ENCODE data around the gene DSTN. TPM values are rescaled to one million over a fixed set of nuclear protein-coding genes. Genes with fewer than 3 reads are reported as not detected.

Gene DSTN
- total and polyA plus RNA-seq, 2 experiments from 2014 or later: 162 to 459 TPM

DNA sequence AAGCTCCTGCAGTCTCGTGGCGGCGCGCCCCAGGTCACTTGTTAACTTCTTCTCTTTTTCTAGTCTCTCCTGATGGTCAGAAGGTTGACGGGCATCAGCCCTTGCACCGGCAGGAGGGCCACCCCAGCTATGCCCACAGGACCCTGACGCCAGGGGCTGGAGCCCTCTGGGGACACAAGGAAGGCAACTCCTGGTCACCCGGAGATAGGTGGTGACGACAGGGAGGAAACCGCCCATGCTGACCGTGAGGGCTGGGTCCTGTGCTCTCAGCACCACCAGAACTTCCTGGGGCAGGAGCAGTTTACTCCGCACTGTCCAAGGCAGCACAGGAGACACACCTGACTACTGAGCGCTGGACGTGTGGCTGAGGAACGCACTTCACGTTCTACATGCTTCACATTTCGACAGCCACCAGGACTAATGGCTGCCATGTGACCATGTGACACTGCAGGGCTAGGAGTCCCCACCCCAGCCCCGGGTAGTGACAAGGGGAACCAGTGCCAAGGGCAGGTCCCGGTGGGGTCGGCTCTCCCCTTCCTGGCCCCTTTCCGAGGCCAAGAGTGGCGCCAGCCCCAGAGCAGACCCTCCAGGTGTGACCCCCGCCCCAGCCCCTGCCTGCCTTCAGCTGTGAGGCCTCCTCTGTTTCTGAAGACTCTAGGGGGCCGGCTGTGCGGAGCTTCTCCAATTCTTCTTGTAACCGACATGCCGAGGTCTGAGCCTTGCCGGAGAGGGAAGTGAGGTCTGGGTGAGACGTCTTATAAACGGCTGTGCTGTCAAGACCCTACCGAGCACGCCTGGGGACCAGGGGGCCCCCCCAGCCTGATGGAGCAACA is 45.2 kb downstream of the DSTN start:
- H2AFZ ChIP-seq: no peak overlapping the region
- peaks cover 3% of the 10 kb centered on the region; the same call in 1 of the 2 replicates for H3K4me1 ChIP-seq (ENCODE audit: insufficient read depth)
- Mint-ChIP-seq H3K4me1 (peaks cover 4% of the 10 kb centered on the region), H3K27ac (no peak overlapping the region; the same call in 1 of the 2 replicates), H3K36me3 (ENCODE audit: low read depth) (peaks cover 38% of the 10 kb centered on the region), H3K4me3 (no peak overlapping the region), H3K27me3 (ENCODE audit: insufficient read depth, low read depth, poor library complexity) (peaks cover 16% of the 10 kb centered on the region), H3K9me3 (no peaks in the 10 kb centered on the region)
- H3K4me3 ChIP-seq: no peak overlapping the region
- TF ChIP-seq CREB1 (CRISPR knock-in tag; IDR thresholded peaks at IDR 0.05; ENCODE audit: low read depth): no peak
- TF ChIP-seq, protein P1, sequence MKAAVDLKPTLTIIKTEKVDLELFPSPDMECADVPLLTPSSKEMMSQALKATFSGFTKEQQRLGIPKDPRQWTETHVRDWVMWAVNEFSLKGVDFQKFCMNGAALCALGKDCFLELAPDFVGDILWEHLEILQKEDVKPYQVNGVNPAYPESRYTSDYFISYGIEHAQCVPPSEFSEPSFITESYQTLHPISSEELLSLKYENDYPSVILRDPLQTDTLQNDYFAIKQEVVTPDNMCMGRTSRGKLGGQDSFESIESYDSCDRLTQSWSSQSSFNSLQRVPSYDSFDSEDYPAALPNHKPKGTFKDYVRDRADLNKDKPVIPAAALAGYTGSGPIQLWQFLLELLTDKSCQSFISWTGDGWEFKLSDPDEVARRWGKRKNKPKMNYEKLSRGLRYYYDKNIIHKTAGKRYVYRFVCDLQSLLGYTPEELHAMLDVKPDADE (IDR thresholded peaks at IDR 0.05): no peak
- TF ChIP-seq NANOG (IDR thresholded peaks at IDR 0.05; ENCODE audit: borderline replicate concordance): no peak
- no peak for TF ChIP-seq ZNF114 (CRISPR knock-in tag; IDR thresholded peaks at IDR 0.05)
- TF ChIP-seq, protein P2, sequence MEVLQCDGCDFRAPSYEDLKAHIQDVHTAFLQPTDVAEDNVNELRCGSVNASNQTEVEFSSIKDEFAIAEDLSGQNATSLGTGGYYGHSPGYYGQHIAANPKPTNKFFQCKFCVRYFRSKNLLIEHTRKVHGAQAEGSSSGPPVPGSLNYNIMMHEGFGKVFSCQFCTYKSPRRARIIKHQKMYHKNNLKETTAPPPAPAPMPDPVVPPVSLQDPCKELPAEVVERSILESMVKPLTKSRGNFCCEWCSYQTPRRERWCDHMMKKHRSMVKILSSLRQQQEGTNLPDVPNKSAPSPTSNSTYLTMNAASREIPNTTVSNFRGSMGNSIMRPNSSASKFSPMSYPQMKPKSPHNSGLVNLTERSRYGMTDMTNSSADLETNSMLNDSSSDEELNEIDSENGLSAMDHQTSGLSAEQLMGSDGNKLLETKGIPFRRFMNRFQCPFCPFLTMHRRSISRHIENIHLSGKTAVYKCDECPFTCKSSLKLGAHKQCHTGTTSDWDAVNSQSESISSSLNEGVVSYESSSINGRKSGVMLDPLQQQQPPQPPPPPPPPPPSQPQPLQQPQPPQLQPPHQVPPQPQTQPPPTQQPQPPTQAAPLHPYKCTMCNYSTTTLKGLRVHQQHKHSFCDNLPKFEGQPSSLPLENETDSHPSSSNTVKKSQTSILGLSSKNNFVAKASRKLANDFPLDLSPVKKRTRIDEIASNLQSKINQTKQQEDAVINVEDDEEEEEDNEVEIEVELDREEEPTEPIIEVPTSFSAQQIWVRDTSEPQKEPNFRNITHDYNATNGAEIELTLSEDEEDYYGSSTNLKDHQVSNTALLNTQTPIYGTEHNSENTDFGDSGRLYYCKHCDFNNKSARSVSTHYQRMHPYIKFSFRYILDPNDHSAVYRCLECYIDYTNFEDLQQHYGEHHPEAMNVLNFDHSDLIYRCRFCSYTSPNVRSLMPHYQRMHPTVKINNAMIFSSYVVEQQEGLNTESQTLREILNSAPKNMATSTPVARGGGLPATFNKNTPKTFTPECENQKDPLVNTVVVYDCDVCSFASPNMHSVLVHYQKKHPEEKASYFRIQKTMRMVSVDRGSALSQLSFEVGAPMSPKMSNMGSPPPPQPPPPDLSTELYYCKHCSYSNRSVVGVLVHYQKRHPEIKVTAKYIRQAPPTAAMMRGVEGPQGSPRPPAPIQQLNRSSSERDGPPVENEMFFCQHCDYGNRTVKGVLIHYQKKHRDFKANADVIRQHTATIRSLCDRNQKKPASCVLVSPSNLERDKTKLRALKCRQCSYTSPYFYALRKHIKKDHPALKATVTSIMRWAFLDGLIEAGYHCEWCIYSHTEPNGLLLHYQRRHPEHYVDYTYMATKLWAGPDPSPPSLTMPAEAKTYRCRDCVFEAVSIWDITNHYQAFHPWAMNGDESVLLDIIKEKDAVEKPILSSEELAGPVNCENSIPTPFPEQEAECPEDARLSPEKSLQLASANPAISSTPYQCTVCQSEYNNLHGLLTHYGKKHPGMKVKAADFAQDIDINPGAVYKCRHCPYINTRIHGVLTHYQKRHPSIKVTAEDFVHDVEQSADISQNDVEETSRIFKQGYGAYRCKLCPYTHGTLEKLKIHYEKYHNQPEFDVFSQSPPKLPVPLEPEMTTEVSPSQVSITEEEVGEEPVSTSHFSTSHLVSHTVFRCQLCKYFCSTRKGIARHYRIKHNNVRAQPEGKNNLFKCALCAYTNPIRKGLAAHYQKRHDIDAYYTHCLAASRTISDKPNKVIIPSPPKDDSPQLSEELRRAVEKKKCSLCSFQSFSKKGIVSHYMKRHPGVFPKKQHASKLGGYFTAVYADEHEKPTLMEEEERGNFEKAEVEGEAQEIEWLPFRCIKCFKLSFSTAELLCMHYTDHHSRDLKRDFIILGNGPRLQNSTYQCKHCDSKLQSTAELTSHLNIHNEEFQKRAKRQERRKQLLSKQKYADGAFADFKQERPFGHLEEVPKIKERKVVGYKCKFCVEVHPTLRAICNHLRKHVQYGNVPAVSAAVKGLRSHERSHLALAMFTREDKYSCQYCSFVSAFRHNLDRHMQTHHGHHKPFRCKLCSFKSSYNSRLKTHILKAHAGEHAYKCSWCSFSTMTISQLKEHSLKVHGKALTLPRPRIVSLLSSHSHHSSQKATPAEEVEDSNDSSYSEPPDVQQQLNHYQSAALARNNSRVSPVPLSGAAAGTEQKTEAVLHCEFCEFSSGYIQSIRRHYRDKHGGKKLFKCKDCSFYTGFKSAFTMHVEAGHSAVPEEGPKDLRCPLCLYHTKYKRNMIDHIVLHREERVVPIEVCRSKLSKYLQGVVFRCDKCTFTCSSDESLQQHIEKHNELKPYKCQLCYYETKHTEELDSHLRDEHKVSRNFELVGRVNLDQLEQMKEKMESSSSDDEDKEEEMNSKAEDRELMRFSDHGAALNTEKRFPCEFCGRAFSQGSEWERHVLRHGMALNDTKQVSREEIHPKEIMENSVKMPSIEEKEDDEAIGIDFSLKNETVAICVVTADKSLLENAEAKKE (CRISPR knock-in tag; IDR thresholded peaks at IDR 0.05): no peak
- no peak for TF ChIP-seq ZNF331 (CRISPR knock-in tag; IDR thresholded peaks at IDR 0.05; ENCODE audit: low read depth)
- no peak for TF ChIP-seq STAT1 (IDR thresholded peaks at IDR 0.05; ENCODE audit: unreplicated experiment)
- H3K9me2 ChIP-seq (ENCODE audit: insufficient read depth): no peaks in the 10 kb centered on the region
- no peaks in the 10 kb centered on the region for H3F3A ChIP-seq (replicated peaks; ENCODE audit: low read depth)
- H3K79me2 ChIP-seq (replicated peaks; ENCODE audit: insufficient read depth): no peaks in the 10 kb centered on the region
- no peaks in the 10 kb centered on the region for H4K20me1 ChIP-seq (replicated peaks; ENCODE audit: insufficient read depth)
- no peak for DNase-seq (ENCODE audit: low spot score)
- H3K27ac ChIP-seq (ENCODE audit: low read depth): no peak overlapping the region
- ATAC-seq: no peak
- no peak overlapping the region for H3K4me2 ChIP-seq
- 0 out of 2 replicates have a peak, but pooled peaks cover 8% of the 10 kb centered on the region for H3K36me3 ChIP-seq (ENCODE audit: insufficient read depth)
- no peaks in the 10 kb centered on the region for H3K27me3 ChIP-seq (ENCODE audit: insufficient read depth)

Measured in GM23338 (cell line).